ENCODE data around the gene RAB11A. TPM values are rescaled to one million over a fixed set of nuclear protein-coding genes. Genes with fewer than 3 reads are reported as not detected.

The RAB11A gene
- total and polyA plus RNA-seq, 9 donors, result 47.0 to 249 (median 139) TPM

DNA sequence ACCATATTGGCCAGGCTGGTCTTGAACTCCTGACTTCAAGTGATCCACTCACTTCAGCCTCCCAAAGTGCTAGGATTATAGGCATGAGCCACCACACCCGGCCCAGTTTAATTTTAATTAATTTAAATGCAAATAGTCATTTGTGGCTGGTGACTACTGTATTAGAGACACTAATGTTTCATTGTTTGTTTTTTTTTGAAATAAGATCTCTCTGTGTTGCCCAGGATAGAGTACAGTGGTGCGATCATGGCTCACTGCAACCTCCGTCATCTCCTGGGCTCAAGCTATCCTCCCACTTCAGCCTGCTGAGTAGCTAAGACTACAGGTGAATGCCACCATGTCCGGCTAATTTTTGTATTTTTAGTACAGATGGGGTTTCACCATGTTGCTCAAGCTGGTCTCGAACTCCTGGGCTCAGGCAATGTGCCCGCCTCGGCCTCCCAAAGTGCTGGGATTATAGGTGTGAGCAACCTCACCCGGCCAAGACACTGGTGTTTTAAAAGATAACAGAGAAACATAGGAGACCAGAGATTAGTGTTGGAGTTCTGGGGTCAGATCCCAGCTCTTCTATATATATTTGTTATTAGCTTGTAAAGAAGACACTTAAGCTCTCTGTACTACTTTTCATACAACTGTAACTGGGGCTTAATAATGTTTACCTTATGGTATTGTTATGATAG is 34.5 kb upstream of the RAB11A start:
- intact Hi-C loops (cut with DNase I), result loop anchor here in 3 of 4 donors (5.0 kb wide), 2 partner anchors 42 to 458 kb away; partner anchors contain the start of genes DENND4A (in 2 of the 3) and DIS3L (in 1 of the 3)
- H3K4me1 ChIP-seq (ENCODE audit: insufficient read depth), result peaks cover 10% of the 10 kb centered on the region
- H3K27me3 ChIP-seq, result no peaks in the 10 kb centered on the region
- 94 to 95% (median 95%) methylated on average over 8 of the region's 8 CpGs for WGBS, 3 donors
- H3K4me3 ChIP-seq, result no peak overlapping the region
- DNase-seq, result no peak
- H3K27ac ChIP-seq, result no peak overlapping the region
- no peaks in the 10 kb centered on the region for H3K9me3 ChIP-seq
- H3K36me3 ChIP-seq, result no peaks in the 10 kb centered on the region
- no peak for TF ChIP-seq EP300 (IDR thresholded peaks at IDR 0.05)
- no peak for TF ChIP-seq POLR2A (IDR thresholded peaks at IDR 0.05)
- TF ChIP-seq, protein P1, sequence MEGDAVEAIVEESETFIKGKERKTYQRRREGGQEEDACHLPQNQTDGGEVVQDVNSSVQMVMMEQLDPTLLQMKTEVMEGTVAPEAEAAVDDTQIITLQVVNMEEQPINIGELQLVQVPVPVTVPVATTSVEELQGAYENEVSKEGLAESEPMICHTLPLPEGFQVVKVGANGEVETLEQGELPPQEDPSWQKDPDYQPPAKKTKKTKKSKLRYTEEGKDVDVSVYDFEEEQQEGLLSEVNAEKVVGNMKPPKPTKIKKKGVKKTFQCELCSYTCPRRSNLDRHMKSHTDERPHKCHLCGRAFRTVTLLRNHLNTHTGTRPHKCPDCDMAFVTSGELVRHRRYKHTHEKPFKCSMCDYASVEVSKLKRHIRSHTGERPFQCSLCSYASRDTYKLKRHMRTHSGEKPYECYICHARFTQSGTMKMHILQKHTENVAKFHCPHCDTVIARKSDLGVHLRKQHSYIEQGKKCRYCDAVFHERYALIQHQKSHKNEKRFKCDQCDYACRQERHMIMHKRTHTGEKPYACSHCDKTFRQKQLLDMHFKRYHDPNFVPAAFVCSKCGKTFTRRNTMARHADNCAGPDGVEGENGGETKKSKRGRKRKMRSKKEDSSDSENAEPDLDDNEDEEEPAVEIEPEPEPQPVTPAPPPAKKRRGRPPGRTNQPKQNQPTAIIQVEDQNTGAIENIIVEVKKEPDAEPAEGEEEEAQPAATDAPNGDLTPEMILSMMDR (IDR thresholded peaks at IDR 0.05), result no peak

DNA sequence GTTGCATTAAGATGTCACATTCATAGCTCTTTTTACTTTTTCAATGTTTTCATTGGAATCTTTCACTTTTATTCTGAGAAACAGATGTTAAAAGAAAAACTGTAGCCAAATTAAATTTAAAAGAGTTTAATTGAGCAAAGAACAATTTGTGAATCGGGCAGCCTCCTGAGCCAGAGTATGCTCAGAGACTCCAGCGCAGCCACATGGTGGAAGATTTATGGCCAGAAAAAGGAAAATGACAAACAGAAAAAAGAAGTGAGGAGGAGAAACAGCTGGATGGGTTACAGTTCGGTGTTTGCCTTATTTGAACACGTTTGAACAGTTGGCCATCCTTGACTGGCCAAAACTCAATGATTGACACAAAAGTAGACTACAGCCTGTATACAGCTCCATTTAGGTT is 33.8 kb upstream of the RAB11A start:
- Histone ChIP-seq H3K27ac (no peak overlapping the region), H3K9me3 (no peaks in the 10 kb centered on the region), H3K36me3 (no peaks in the 10 kb centered on the region), H3K4me1 (ENCODE audit: insufficient read depth) (peaks cover 10% of the 10 kb centered on the region), H3K27me3 (no peaks in the 10 kb centered on the region), H3K4me3 (no peak overlapping the region)
- intact Hi-C loops (cut with DNase I), result no loop called here
- 18 to 28% (median 20%) methylated on average over 4 of the region's 4 CpGs for WGBS, 3 donors
- TF ChIP-seq, protein P1 (IDR thresholded peaks at IDR 0.05), result no peak
- TF ChIP-seq EP300 (IDR thresholded peaks at IDR 0.05) (no peak), POLR2A (IDR thresholded peaks at IDR 0.05) (no peak)
- DNase-seq, result no peak

DNA sequence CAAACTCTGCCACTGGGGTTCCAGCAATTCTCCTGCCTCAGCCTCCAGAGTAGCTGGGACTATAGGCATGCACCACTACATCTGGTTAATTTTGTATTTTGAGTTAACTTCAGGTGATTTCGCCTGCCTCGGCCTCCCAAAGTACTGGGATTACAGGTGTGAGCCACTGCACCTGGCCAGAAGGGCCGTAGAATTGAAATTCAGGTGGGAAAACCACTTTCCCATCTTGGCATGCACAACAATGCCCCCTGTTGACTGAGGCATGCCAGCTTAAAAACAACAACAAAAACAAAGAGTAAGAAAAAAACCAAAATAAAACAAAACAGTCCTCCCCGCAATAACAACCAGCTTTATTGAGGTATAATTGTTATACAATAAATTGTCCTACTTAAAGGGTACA is 32.6 kb upstream of the RAB11A start:
- no peak overlapping the region for H3K4me3 ChIP-seq
- peaks cover 10% of the 10 kb centered on the region for H3K4me1 ChIP-seq (ENCODE audit: insufficient read depth)
- WGBS, 3 donors, result 87 to 98% (median 91%) methylated on average over 4 of the region's 4 CpGs
- H3K36me3 ChIP-seq, result no peaks in the 10 kb centered on the region
- H3K27ac ChIP-seq, result no peak overlapping the region
- TF ChIP-seq, protein P1 (IDR thresholded peaks at IDR 0.05), result no peak
- no peak for TF ChIP-seq EP300 (IDR thresholded peaks at IDR 0.05)
- TF ChIP-seq POLR2A (IDR thresholded peaks at IDR 0.05), result no peak
- intact Hi-C loops (cut with DNase I), result no loop called here
- no peaks in the 10 kb centered on the region for H3K27me3 ChIP-seq
- DNase-seq, result no peak
- no peaks in the 10 kb centered on the region for H3K9me3 ChIP-seq

DNA sequence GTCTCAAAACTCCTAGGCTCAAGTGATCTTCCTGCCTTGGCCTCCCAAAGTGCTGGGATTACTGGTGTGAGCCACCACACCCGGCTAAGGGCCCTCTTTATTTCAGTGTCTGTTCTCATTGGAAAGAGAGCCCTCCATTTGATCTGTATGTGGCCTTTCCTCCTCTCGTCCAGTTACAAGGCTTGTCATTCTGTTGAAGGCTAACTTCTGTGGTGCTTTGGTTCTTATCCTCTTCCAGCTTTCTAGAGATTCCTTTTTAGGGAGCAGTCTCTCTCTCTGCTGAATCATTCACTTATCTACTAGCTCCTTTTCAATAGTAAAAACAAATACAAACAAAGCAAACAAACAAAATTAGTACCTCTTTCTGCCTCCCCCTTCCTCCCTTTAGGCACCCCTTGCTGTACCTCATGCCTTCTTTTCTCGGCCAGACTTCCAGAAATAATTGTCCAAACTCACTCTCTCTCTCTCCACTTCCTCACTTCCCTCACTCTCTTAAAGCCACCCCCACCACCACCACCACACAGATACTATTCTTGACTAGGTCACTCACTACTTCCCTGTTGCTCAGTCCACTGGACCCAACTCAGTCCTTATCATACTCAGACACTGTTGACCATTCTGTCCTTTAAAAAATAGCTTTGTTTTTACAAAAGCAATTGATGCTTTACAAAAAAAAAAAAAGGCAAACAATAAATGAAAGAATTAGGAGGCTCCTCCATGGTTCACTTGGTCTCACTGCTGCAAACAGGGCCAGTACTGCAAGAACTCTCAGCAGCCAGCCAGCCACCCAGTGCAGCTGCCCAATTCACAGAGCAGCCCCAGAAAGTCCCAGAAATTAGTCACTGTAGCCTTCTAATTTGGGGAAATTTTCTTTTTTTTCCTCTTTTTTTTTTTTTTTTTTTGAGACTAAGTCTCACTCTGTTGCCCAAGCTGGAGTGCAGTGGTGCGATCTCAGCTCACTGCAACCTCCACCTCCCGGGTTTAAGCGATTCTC is 31.7 kb upstream of the RAB11A start:
- Histone ChIP-seq H3K4me3 (no peak overlapping the region), H3K4me1 (ENCODE audit: insufficient read depth) (peaks cover 10% of the 10 kb centered on the region), H3K27ac (no peak overlapping the region), H3K36me3 (no peaks in the 10 kb centered on the region), H3K27me3 (no peaks in the 10 kb centered on the region), H3K9me3 (no peaks in the 10 kb centered on the region)
- WGBS, 3 donors, result 64 to 67% (median 67%) methylated on average over 6 of the region's 6 CpGs
- TF ChIP-seq, protein P1 (IDR thresholded peaks at IDR 0.05), result no peak
- TF ChIP-seq POLR2A (IDR thresholded peaks at IDR 0.05), result no peak
- TF ChIP-seq EP300 (IDR thresholded peaks at IDR 0.05), result no peak
- no peak for DNase-seq
- intact Hi-C loops (cut with DNase I), result no loop called here
